GM20431 (cell line): ENCODE data around the gene ZCCHC14.
"Not testable (repeated sequence)": the region's sequence is repeated elsewhere in the genome, so short reads cannot be mapped to it uniquely, and the experiment has no call there.

Source experiments
- in situ Hi-C: fragments of 300-500 bp; cut with MseI, MboI; formaldehyde crosslinking; loops from one replicate; pipeline ENCODE4 v1.15.0; 2020; ENCODE audit warnings: low sequenced_read_pairs; ENCODE audit not compliant: unreplicated experiment

ZCCHC14 gene

GRCh38 chr16:87526238-87526947 lies 33.6 kb upstream of the ZCCHC14 start:
- in situ Hi-C loops, result no loop called here

GRCh38 chr16:87525352-87525751 lies 32.5 kb upstream of the ZCCHC14 start:
- in situ Hi-C loops, result no loop called here

- in situ Hi-C loops, result no loop called here
Observed at GRCh38 chr16:87524407-87524806, 31.6 kb upstream of the ZCCHC14 start.

- in situ Hi-C loops, result not testable (repeated sequence)
Observed at GRCh38 chr16:87523605-87524004, 30.8 kb upstream of the ZCCHC14 start.

GRCh38 chr16:87521764-87522163 lies 28.9 kb upstream of the ZCCHC14 start:
- in situ Hi-C loops, result not testable (repeated sequence)

GRCh38 chr16:87519170-87519569 lies 26.3 kb upstream of the ZCCHC14 start:
- in situ Hi-C loops, result not testable (repeated sequence)

- in situ Hi-C loops, result not testable (repeated sequence)
Observed at GRCh38 chr16:87518430-87519051, 25.7 kb upstream of the ZCCHC14 start.

GRCh38 chr16:87517610-87518429 lies 25.0 kb upstream of the ZCCHC14 start:
- in situ Hi-C loops, result not testable (repeated sequence)

GRCh38 chr16:87516361-87516760 lies 23.5 kb upstream of the ZCCHC14 start:
- in situ Hi-C loops, result no loop called here

- in situ Hi-C loops, result no loop called here
Observed at GRCh38 chr16:87515475-87516330, 22.9 kb upstream of the ZCCHC14 start.

- in situ Hi-C loops, result not testable (repeated sequence)
Observed at GRCh38 chr16:87509778-87510177, 17.0 kb upstream of the ZCCHC14 start.

- in situ Hi-C loops, result no loop called here
Observed at GRCh38 chr16:87507351-87508069, 14.7 kb upstream of the ZCCHC14 start.

- in situ Hi-C loops, result no loop called here
Observed at GRCh38 chr16:87506423-87507350, 13.9 kb upstream of the ZCCHC14 start.

- in situ Hi-C loops, result no loop called here
Observed at GRCh38 chr16:87505834-87506233, 13.0 kb upstream of the ZCCHC14 start.

- in situ Hi-C loops, result not testable (repeated sequence)
Observed at GRCh38 chr16:87503232-87503937, 10.6 kb upstream of the ZCCHC14 start.

- in situ Hi-C loops, result no loop called here
Observed at GRCh38 chr16:87502308-87502969, 9.6 kb upstream of the ZCCHC14 start.

GRCh38 chr16:87501117-87501516 lies 8.3 kb upstream of the ZCCHC14 start:
- in situ Hi-C loops, result no loop called here
